NT2/D1 (cell line): Measurements from ENCODE around the gene HPS1.

Experiments
- SUZ12 ChIP-seq: IDR thresholded peaks from 2 replicates; pipeline ENCODE4 v1.6.1; 2011; ENCODE audit not compliant: insufficient read length, insufficient read depth; ENCODE audit errors: extremely low read depth
- YY1 ChIP-seq: IDR thresholded peaks from 2 replicates; pipeline ENCODE4 v1.6.1; 2011; ENCODE audit not compliant: insufficient read length, insufficient read depth
- ZNF274 ChIP-seq: IDR thresholded peaks from 2 replicates; pipeline ENCODE4 v1.6.1; 2011; ENCODE audit warnings: mild to moderate bottlenecking, low read depth, low read length

DNA sequence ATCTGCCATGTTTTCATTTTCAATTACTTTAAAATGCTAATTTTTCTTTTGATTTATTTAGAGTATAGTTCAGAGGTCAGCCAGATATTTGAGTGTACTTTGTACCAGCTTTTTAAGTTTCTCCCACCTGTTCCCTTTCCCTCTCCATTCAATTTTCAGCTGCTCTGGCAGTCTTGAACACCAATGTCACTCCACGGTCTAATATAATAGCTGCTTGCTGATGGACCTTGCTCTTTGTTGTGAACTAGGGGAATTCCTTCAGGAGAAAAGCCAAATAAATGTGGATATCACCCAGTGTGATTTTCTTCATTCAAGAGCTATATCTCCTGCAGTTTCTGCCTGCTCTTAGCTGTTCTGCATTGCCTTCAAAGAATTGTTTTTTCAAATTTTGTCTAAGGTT lies 3.9 kb upstream of the HPS1 start:
- no peak for TF ChIP-seq YY1
- no peak for TF ChIP-seq SUZ12
- TF ChIP-seq ZNF274: no peak
